Measurements from ENCODE around the gene COL7A1. TPM values are rescaled to one million over a fixed set of nuclear protein-coding genes. Genes with fewer than 3 reads are reported as not detected.

The COL7A1 gene
- total RNA-seq, 2 experiments from 2014 or later: 4.1 to 10.8 TPM

- no peaks in the 10 kb centered on the region for H3K4me1 ChIP-seq (ENCODE audit: insufficient read depth, low read length, poor library complexity, severe bottlenecking)
- TF ChIP-seq CTCF (conservative IDR thresholded peaks at IDR 0.05; ENCODE audit: low read length) (no peak), EZH2phosphoT487 (IDR thresholded peaks at IDR 0.05; ENCODE audit: borderline replicate concordance, low read depth, low read length) (no peak)
- H3K36me3 ChIP-seq (ENCODE audit: insufficient read depth, low read length): no peaks in the 10 kb centered on the region
- ChIA-PET POLR2A (no interaction called here), CTCF (ENCODE audit: unreplicated experiment) (no interaction called here)
- H4K20me1 ChIP-seq (ENCODE audit: insufficient read depth, low read length): no peaks in the 10 kb centered on the region
- H3K4me3 ChIP-seq (ENCODE audit: low read depth, low read length, poor library complexity, severe bottlenecking): no peak overlapping the region
- no peak overlapping the region for H3K27ac ChIP-seq (ENCODE audit: low read depth, low read length, poor library complexity, severe bottlenecking)
- H3K4me2 ChIP-seq (ENCODE audit: low read length): no peak overlapping the region
- H3K9me3 ChIP-seq (ENCODE audit: low read length): no peaks in the 10 kb centered on the region
- no peak for DNase-seq (ENCODE audit: low spot score)
- BruUV-seq (replicated peaks): no TSS peak
- H3K79me2 ChIP-seq (ENCODE audit: insufficient read depth, low read depth, low read length): no peaks in the 10 kb centered on the region
- no peaks in the 10 kb centered on the region for H3K9me2 ChIP-seq (ENCODE audit: insufficient read depth, low read length)
- no peak overlapping the region for H2AFZ ChIP-seq (ENCODE audit: low read length)
- intact Hi-C loops (cut with micrococcal nuclease; ENCODE audit: unreplicated experiment): no loop called here
These were observed 51.8 kb downstream of the COL7A1 start for GRCh38 chr3:48543271-48543866.

GRCh38 chr3:48538451-48538850 is 56.7 kb downstream of the COL7A1 start:
- H3K9me3 ChIP-seq (ENCODE audit: low read length): no peaks in the 10 kb centered on the region
- H4K20me1 ChIP-seq (ENCODE audit: insufficient read depth, low read length): no peaks in the 10 kb centered on the region
- H3K4me3 ChIP-seq (ENCODE audit: low read depth, low read length, poor library complexity, severe bottlenecking): no peak overlapping the region
- BruUV-seq (replicated peaks): no TSS peak
- no peak overlapping the region for H2AFZ ChIP-seq (ENCODE audit: low read length)
- ChIA-PET CTCF (ENCODE audit: unreplicated experiment) (no interaction called here), POLR2A (no interaction called here)
- H3K9me2 ChIP-seq (ENCODE audit: insufficient read depth, low read length): no peaks in the 10 kb centered on the region
- no peak overlapping the region for H3K27ac ChIP-seq (ENCODE audit: low read depth, low read length, poor library complexity, severe bottlenecking)
- H3K79me2 ChIP-seq (ENCODE audit: insufficient read depth, low read depth, low read length): no peaks in the 10 kb centered on the region
- DNase-seq (ENCODE audit: low spot score): no peak
- intact Hi-C loops (cut with micrococcal nuclease; ENCODE audit: unreplicated experiment): no loop called here
- H3K4me1 ChIP-seq (ENCODE audit: insufficient read depth, low read length, poor library complexity, severe bottlenecking): no peaks in the 10 kb centered on the region
- no peak for TF ChIP-seq EZH2phosphoT487 (IDR thresholded peaks at IDR 0.05; ENCODE audit: borderline replicate concordance, low read depth, low read length)
- TF ChIP-seq CTCF (conservative IDR thresholded peaks at IDR 0.05; ENCODE audit: low read length): 0 out of 2 replicates have a peak, but pooled peaks have one; percentile 12
- H3K36me3 ChIP-seq (ENCODE audit: insufficient read depth, low read length): no peaks in the 10 kb centered on the region; the same call in 1 of the 2 replicates
- no peak overlapping the region for H3K4me2 ChIP-seq (ENCODE audit: low read length)

GRCh38 chr3:48536785-48537184 is 58.3 kb downstream of the COL7A1 start:
- Histone ChIP-seq H3K4me1 (ENCODE audit: insufficient read depth, low read length, poor library complexity, severe bottlenecking) (no peaks in the 10 kb centered on the region), H3K9me2 (ENCODE audit: insufficient read depth, low read length) (no peaks in the 10 kb centered on the region), H3K79me2 (ENCODE audit: insufficient read depth, low read depth, low read length) (no peaks in the 10 kb centered on the region), H3K36me3 (ENCODE audit: insufficient read depth, low read length) (no peaks in the 10 kb centered on the region; the same call in 1 of the 2 replicates), H4K20me1 (ENCODE audit: insufficient read depth, low read length) (no peaks in the 10 kb centered on the region), H3K4me2 (ENCODE audit: low read length) (no peak overlapping the region), H3K9me3 (ENCODE audit: low read length) (no peaks in the 10 kb centered on the region), H3K27ac (ENCODE audit: low read depth, low read length, poor library complexity, severe bottlenecking) (no peak overlapping the region), H3K4me3 (ENCODE audit: low read depth, low read length, poor library complexity, severe bottlenecking) (no peak overlapping the region), H2AFZ (ENCODE audit: low read length) (no peak overlapping the region)
- TF ChIP-seq EZH2phosphoT487 (IDR thresholded peaks at IDR 0.05; ENCODE audit: borderline replicate concordance, low read depth, low read length) (no peak), CTCF (conservative IDR thresholded peaks at IDR 0.05; ENCODE audit: low read length) (no peak)
- ChIA-PET POLR2A (interaction anchor here (0.5 to 0.8 kb wide), 4 partner anchors 9 to 1543 kb away, joined by 3 to 5 read pairs (median 3); partner anchors contain the start of gene TMA7), CTCF (ENCODE audit: unreplicated experiment) (no interaction called here)
- intact Hi-C loops (cut with micrococcal nuclease; ENCODE audit: unreplicated experiment): no loop called here
- BruUV-seq (replicated peaks): no TSS peak
- DNase-seq (ENCODE audit: low spot score): no peak
